HG02610 (cell line): ENCODE data around the gene HCRT.
"Not testable (repeated sequence)": the region's sequence is repeated elsewhere in the genome, so short reads cannot be mapped to it uniquely, and the experiment has no call there.

Experiments used
- ATAC-seq: cut with Tn5 transposase; IDR thresholded peaks from one replicate; pipeline ENCODE4 v1.9.1; 2021; ENCODE audit warnings: mild to moderate bottlenecking, moderate library complexity; ENCODE audit not compliant: unreplicated experiment

HCRT gene

DNA sequence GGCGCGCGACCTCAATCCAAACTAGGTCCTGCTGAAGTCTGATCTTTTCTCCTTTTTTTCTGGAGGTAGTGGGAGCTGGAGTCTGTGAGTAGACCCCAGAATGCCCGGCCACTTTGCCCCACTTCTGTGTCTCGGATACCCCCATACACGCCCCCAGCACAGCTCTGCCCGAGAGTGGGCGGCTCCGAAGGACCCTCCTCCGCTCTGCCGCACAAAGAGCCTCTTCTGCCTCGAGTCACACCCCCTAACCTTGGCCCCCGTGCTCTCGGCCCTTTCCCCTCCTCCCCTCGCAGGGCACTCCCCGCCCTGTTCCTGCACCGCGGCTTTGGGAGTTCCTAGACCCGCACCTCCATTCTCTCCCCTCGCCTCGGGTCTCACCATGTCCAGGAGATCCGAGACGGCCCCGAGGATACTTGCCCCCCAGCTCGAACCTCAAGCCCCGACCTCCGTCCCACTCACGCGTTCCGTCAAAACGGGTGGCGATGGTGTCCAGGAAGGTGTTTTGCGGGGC is 4.8 kb downstream of the HCRT start:
- no peak for ATAC-seq

DNA sequence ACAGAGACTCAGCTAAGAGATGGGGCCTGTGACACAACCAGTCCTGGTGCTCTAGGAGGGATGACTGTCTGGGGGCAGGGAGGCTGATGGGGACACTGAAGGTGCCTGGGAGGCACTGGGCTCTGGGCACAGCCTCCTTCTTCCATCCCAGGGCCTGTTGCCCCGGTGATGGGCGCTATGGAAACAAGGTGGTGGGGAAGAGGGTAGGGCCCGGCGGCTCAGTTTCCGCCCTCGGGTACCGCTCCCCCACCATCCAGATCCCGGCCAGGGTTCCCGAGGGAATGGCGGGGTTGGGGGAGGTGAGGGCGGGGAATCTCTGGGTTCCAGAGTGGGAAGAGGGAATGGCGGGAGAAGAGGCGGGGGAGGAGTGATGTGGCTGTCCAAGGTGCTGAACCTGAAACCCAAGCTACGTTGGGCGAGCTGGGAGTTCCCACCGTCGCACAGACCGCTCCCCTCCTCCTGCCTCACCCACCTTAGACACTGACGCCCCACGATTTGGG is 5.3 kb downstream of the HCRT start:
- no peak for ATAC-seq

DNA sequence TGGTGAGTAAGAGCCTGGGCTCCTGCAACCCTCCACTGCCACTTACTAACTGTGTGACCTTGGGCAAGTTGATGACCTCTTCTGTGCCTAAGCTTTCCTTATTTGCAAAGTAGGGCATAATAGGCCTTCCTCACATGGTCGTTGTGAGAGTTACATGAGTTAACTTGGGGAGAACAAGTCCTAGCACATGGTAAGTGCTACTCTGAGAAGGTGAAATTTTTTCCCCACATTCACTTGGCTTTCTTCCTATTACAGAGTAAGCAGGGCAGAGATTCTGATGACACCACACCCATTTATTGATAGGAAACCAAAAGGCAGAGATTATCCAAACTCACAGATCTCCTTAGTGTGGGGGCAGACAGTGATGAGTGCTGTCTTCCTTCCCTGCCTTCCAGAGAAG is 5.9 kb downstream of the HCRT start:
- no peak for ATAC-seq

DNA sequence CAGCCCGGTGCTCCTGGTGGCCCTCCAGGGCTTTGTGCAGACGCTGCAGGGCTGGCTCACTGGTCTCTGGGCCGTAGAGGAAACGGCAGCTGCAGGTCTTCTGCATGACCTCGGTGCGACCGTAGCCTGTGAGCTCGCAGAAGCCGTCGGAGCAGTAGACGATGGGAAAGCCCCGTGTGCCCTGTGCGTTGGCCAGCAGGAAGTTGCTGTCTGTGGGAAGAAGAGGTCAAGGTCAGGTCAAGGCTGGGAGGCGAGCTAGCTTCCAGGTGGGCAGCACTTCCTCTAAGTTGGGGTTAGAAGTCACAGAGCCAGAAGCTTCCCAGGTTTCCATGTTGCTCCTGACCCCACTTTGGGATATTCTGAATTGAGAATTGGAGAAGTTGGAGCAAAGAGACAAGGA is 6.4 kb downstream of the HCRT start:
- ATAC-seq, result no peak

DNA sequence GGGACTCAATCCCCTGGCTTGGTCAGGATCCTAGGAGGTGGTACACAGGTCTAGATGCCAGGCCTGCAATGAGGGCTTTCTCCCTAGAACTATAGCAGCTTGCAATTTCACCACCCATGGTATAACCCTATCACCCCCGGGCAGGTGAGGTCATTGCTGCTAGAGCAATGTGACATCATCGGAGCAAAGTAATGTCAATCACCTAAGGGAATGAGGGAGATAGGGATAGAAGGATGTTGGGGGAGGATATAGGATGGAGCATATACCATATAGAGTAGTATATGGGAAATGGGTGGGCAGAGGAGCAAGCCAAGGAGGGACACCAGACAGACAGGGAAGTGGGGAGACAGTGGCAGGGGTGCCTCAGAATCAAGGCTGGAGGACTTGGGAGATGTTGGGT is 7.6 kb downstream of the HCRT start:
- no peak for ATAC-seq

DNA sequence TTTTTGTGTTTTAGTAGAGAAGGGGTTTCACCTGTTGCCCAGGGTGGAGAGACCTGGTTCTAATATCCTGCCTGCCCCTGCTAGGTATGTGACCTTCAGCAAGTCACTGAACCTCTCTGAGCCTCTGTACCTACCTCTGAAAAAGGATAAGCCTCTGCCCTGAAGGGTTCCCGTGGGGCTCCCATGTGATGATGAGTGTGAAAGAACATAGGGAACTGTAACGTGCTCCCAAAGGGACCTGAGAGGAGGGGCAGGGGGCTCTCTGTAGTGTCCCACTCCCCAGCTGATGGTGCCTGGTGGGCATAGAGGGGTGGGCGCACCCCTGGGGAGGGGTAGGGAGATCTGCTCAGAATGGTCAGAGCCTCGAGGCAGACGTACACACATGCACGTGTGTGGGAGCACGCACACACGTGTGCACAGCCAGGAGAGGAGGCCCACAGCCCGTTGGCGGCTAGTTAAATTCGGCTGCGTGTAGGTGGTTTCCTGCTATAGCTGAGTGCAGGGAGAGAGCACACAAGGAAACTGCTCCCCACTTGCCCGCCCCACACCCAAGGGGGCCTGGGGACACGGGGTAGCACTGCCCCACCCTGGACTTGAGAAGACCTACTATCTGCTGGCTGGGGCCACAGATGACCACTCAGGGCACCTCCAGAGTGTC is 11.0 kb downstream of the HCRT start:
- ATAC-seq, result no peak

DNA sequence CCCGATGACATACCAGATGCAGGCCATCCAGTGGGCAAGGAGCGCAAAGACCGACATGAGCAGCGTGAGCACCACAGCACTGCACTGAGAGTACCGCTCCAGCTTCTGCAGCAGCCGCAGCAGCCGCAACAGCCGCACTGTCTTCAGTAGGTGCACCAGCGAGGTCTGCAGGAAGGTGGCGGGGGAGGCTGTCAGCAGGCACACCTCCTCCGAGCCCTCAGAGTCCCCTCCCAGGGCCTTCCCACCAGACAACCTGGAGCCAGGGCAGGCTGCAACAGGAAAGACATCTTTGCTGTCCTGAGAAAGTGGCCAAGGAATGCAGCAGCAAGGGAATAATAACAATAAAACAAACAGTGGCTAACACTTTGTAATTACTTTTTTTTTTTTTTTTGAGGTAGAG is 13.4 kb downstream of the HCRT start:
- ATAC-seq, result no peak

DNA sequence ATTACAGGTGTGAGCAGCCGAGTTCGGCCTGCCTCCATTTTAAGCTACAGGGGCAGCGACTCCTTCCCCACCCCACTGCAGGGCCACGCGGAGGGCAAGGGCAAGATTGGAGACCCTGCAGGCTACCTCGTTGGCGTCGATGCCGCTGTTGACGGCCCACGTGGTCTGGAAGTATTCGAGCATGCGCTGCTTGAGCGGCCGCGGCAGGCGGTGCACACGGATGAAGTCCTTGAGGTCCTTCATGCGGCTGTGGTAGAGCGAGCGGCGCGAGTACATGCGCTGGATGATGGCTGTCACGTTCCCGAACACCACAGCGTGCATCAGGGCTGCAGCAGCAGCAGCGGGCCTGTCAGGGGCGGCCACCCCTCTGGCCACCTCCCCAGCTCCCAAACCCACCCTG is 15.9 kb downstream of the HCRT start:
- no peak for ATAC-seq

DNA sequence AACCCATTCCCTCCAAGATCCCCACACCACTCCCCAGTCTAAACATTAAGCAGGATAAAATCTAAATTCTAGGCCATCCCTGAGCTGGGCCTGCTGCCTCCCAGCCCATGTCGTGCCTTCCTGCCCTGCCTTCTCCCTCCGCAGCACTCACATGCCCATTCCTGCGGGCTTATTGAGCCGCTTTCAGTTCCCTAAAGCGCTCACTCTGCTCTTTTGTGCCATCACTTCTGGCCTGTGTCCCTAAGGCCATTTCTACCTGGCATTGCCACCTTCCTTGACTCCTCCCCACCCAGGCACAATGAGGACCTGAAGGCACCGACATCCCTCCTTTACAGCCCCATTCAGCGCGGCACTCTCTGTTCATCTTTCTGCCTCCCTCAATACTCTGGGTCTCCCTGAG is 17.4 kb downstream of the HCRT start:
- ATAC-seq, result no peak

DNA sequence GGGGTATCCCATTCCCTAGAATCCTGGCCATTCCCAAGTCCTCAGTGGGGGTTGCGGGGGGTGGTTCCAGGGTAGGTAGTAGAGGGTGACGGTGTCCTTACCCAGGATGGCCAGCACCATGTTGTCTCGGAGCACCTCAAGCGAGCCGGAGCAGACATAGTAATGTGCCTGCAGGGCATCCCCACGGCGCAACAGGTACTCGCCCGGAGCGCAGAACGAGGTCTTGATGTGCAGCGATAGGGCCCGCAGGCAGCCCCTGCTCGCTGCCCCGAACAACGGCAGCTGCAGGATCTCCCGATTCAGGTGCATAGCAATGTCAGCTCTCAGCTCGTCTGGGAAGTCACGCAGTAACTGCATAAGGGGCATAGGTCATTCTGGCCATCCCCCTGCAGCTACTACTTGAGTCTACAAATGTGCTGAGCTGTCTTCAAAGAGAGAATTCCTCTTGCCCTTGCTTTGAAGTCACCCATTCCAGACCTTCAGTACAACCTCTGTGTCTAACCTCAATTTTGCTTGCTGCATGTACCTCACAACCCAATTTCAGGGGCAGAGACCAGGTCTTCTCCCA is 19.0 kb downstream of the HCRT start:
- no peak for ATAC-seq

DNA sequence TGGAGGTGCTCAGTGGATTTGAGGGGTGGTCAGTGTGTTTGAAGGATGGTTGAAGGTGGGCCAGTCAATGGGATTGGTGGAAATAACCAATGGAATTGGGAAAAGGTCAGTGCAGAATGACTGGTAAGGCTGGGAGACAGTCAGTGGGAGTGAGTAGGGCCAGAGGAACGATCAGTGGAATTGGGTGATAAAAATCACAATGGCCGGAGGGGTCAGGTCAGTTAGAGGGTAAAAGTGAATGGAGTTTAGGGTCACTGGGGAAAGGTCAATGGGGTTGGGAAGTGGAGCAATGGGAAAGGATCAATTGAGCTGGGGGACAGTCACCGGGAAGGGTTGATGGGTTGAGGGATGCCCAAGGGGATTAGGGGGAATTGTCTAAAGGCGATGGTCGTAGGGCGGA is 19.5 kb downstream of the HCRT start:
- no peak for ATAC-seq

DNA sequence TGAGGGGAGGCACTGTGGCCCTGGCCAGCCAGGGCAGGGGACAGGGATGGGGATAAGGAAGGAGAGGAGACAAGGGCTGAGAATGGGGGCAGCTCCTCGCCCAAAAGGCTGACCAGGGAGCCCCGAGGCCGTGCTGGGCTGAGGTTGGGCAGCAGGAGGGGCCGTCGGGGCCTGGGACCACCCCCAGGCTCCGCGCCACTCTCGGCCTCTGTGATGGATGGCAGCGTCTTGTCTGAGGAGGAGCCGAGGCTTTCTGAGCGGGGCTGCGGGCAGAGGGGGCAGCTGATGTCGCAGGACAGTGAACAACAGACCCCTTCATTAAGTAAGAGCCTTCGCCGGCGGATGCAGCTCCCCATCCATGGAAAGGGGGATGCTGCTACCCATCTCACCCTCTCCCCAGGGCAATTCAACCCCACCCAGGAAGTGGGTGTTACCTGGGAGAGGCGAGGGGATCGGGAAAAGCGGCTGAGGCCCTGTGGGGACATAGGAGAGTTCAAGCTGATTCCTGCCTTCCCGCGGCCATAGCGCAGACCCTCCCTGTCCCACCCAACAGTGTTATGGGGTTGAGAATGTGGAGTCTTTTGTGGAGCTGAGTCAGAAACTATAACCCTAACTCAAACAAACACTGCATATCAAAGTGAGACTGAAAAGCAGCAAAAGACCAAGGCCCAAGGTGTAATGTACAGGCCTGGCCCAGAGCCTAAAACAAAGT is 21.4 kb downstream of the HCRT start:
- no peak for ATAC-seq

DNA sequence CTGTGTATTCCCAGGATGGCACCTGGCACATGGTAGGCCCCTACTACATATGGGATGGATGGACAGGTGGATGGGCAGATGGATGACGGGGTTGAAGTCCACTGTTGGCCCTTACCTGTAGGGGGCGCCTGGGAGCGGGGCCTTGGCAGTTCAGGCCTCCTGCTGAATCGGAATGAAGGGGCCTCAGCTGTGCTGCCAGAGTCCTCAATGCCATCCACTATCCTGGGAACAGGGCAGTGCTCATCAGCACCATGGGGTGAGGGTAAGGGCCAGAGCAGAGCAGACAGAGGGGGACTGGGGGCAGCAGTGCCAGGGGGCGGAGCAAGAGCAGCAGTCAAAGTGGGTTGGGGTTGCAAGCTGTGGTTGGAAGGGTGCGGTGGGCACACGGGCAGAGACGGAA is 22.1 kb downstream of the HCRT start:
- ATAC-seq, result no peak

DNA sequence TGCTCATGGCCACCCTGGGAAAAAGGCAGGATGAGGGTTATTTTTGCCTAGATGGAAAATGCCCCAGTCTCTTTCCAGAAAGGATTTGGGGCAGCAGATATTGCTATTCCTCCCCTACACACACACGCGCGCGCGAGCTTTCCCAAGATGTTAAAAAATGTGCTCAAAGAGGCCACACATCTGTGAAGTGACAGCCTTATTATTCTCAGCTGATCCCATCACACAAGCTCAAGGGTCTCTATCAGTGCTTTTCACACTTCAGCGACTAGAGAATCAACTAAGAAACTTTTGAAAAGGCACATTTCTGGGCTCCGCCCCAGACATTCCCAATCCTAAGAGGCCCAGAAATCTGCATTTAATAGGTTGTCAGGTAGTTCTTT is 24.7 kb downstream of the HCRT start:
- ATAC-seq, result no peak

DNA sequence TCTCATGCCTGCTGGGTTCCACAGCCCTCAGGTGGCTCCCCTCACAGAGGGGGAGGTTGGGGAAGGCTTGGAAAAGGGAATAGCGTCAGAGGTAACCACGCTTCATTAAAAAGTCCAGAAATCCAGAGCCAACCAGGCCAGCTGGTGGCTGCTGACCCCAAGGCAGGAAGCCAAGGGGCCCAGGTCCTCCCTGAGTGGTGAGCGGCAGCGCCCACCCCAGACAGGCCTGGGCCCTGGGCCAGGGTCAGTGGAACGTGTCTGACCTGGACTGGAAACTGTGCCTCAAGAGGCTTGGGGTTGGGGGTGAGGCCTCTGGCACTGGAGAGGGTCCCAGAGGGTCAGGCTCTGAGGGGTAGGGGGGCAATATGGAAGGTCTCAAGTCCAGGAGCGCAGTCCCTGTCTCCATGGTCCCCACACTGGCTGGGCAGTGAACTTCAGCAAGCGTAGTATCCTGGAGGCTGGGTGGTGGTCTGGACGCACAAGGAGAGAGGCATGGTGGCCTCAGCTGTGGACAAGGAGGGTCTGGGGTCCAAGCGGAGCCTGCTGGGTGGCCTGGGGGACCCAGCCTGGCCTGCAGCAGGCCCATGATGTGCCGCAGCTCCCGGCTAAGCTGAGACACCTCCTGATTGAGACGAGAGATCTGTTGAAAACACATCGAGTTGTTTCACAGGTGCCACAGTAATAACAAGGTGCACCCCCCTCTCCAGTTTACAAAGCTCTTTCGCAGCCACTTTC is 25.3 kb downstream of the HCRT start:
- ATAC-seq, result no peak

DNA sequence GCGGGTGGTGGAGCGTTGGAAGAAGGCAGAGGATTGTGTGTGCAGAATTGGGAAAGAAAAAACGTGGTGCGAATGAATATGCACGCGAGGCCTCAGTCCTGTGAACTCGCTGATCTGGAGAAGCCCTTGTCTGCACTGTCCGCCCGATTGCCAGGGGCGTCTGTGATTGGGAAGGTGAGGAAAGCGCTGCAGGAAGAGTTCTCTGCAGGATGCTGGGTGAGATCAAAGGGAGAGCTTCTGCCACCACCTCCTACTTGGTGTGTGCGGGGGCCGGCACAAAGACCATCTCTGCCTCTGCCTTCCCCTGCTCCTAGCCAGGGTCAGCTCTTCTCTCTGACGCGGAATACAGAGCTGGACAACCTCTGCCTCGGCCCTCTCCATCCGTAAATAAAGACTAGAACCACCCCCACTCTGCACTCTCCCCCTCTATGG is 29.6 kb downstream of the HCRT start:
- ATAC-seq, result no peak

DNA sequence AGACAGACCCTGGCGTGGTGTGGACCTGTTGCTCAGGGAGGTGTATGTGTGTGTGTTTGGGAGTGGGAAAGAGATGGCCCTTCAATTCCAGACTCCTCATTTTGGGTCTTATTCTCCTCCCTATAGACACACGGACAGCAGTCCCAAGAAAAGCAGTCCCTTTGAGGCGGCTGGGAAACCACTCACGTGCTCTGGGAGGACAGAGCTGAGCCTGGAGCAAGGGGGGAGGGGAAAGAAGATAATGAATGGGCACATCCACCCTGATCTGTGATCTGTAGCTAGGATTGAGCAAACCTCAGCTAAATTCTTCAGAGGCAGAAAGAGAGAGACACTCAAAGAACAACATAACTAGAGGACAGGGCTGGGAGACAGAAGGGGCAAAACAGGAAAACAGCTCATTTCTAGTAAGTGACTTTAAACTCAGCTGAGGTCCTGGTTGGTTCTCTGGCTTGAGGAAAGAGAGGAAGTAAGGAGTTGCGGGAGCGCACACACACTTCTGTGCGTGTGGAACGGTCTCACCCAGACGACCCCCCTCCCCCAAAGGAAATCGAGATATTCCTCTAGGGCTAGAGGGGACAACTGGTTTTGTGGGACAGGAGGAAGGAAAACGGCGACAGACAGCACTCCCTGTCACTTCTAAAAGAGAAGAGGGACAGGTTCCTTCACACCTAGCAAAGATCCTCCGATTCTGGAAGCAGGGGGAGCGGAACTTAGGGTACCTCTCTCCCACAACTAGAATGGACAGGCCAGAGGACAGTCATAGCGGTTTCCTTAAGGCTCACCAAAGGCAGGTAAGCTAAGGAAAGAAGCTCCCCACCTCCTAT is 31.1 kb downstream of the HCRT start:
- no peak for ATAC-seq

DNA sequence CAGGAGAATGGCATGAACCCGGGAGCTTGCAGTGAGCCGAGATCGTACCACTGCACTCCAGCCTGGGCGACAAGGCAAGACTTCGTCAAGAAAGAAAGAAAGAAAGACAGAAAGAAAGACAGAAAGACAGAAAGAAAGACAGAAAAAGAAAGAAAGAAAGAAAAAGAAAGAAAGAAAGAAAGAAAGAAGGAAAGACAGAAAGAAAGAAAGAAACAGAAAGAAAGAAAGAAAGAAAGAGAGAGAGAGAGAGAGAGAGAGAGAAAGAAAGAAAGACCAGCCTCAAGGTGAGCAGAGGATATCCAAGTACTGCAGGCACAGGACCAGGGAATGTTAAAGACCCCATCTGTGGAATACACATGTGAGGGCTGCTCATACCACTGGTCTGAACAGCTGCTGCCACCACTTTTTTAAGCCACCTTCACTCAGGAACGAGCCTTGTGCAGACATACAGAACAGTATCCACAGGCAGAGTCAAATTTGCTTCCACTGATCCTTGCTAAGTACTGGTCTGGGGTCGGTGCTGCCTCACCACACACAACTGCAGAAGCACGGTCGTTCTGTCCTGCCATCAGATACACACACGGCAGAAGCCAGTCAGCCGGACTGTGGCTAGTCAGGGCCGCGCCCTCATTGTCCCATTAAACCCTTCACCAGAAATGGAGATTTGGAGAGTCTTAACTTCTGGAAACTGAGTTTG is 38.2 kb downstream of the HCRT start:
- ATAC-seq, result no peak

DNA sequence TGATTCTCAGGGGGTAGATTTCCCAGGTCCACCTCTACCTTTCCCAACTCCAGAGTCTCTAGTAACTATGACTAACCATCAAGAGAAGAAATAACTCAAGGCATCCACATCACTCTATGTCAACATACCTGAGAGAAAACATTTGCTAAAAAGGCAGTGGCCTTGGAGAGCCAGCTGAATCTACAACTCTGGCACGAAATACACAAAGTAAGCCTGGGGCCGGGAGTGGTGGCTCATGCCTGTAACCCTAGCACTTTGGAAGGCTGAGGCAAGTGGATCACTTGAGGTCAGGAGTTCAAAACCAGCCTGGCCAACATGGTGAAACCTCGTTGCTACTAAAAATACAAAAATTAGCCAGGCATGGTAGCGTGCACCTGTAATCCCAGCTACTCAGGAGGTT is 42.1 kb downstream of the HCRT start:
- not testable (repeated sequence) for ATAC-seq

DNA sequence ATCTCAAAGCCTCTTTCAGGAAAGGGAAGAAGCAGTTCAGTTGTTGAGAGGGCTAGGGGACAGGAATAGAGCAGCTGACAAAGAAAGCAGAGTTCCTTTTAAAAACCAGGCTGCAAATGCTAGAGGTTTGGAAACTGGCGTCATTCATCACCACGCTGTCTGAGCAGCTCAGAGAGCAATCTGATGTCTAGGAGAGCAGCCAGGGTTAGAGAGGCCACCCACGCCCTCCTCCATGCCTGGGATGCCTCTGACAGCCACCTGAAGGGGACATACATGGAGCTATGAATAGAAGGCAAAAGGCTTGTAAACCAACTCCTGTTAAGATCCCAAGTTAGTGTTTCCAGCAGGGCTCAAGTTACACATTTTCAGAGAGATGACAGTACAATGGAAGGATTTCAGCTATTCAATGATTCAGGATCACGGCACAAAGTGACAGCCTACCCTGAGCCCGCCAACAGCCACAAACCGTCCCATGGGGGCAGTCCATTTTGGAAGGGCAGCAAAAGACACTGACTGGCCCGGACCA is 42.8 kb downstream of the HCRT start:
- ATAC-seq, result no peak
